ENCODE data around the gene SLX4IP.

The SLX4IP gene

DNA sequence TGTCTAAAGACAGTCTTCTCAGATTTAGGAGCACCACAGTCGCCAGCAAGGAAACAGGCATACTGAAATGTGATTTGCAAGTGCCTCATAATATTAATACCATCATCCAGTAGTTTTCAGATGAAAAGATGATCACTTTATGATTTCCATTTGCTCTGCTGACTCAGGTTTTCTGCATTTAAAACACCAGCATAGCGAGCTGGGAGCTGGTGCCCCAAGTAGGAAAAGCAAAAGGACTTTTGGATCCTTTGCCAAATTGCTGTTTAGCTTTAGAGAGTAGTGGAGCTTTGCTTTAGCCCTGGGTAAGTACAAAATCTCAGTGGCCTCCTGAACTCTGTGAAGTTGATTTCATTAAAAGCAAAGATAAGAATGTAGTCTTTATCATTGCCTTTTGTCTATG is 160.2 kb downstream of the SLX4IP start:
- no peak for DNase-seq (ENCODE audit: low read depth)
- TF ChIP-seq POLR2A (IDR thresholded peaks at IDR 0.05; ENCODE audit: extremely low read depth, insufficient read length) = no peak
- no peak overlapping the region for H3K4me3 ChIP-seq (ENCODE audit: low read depth, low read length)

DNA sequence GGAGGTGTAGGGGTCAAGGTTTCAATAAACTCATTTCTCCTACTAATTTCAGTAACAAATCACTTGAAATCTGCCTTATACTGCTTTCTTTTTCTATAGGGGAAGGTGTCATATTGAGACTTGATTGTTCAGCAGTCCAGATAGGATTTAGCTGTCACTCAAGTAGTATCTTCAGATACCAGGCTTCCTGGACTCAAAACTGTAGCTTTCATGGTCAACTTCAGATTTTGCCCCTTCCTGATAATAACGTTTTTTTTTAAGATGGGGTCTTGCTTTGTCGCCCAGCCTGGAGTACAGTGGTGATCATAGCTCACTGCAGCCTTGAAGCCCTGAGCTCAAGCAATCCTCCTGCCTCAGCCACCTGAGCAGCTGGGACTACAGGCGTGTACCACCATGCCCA is 160.9 kb downstream of the SLX4IP start:
- DNase-seq (ENCODE audit: low read depth) = no peak
- no peak overlapping the region for H3K4me3 ChIP-seq (ENCODE audit: low read depth, low read length)
- TF ChIP-seq POLR2A (IDR thresholded peaks at IDR 0.05; ENCODE audit: extremely low read depth, insufficient read length) (no peak), MYC (IDR thresholded peaks at IDR 0.05; ENCODE audit: low read depth, low read length) (no peak)
- TF ChIP-seq, protein P1, sequence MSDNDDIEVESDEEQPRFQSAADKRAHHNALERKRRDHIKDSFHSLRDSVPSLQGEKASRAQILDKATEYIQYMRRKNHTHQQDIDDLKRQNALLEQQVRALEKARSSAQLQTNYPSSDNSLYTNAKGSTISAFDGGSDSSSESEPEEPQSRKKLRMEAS (IDR thresholded peaks at IDR 0.05; ENCODE audit: low read depth, low read length) = no peak
- TF ChIP-seq, protein P2, sequence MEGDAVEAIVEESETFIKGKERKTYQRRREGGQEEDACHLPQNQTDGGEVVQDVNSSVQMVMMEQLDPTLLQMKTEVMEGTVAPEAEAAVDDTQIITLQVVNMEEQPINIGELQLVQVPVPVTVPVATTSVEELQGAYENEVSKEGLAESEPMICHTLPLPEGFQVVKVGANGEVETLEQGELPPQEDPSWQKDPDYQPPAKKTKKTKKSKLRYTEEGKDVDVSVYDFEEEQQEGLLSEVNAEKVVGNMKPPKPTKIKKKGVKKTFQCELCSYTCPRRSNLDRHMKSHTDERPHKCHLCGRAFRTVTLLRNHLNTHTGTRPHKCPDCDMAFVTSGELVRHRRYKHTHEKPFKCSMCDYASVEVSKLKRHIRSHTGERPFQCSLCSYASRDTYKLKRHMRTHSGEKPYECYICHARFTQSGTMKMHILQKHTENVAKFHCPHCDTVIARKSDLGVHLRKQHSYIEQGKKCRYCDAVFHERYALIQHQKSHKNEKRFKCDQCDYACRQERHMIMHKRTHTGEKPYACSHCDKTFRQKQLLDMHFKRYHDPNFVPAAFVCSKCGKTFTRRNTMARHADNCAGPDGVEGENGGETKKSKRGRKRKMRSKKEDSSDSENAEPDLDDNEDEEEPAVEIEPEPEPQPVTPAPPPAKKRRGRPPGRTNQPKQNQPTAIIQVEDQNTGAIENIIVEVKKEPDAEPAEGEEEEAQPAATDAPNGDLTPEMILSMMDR (IDR thresholded peaks at IDR 0.05; ENCODE audit: low read depth, low read length) = no peak

DNA sequence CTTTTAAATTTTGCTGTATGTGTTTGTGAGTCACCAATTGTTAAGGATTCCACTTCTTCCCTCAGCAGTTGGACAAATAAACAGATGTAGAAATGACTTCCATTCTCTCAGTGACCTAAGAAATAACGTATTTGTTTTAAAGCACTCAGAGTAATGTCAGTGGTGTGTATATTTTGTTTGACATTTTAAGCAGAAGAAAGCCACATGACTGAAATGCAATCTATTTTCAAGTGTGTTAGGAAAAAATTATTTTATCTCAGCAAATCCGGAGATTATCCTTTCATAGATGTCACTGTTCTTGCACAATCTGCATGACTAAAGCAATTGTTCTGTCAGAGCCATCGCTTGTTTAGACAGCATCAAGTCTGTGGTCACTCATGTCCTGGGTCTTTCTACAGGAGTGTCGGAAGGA is 161.6 kb downstream of the SLX4IP start:
- no peak overlapping the region for H3K4me3 ChIP-seq (ENCODE audit: low read depth, low read length)
- DNase-seq (ENCODE audit: low read depth) = peak; percentile 32
- TF ChIP-seq POLR2A (IDR thresholded peaks at IDR 0.05; ENCODE audit: extremely low read depth, insufficient read length) = no peak
- TF ChIP-seq, protein P1 (IDR thresholded peaks at IDR 0.05; ENCODE audit: low read depth, low read length) = no peak
- TF ChIP-seq, protein P2 (IDR thresholded peaks at IDR 0.05; ENCODE audit: low read depth, low read length) = no peak
- no peak for TF ChIP-seq MYC (IDR thresholded peaks at IDR 0.05; ENCODE audit: low read depth, low read length)

DNA sequence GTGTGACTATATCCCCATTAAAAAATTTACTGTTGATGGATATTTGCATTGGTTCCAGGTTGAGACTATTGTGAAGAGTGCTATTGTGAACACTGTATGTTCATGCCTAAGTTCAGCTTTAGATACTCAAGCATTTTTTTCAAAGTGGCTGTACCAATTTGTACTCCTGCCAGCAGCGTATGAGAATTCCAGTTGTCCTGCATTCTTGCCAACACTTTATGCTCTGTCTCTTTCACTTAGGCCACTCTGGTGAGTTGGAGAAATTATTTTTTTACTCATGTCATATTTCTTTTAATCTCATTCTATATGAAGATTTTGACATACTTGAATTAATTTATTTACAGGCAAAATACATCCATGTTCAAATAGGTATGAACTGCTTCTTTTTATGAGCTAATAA is 162.5 kb downstream of the SLX4IP start:
- TF ChIP-seq POLR2A (IDR thresholded peaks at IDR 0.05; ENCODE audit: extremely low read depth, insufficient read length) (no peak), MYC (IDR thresholded peaks at IDR 0.05; ENCODE audit: low read depth, low read length) (no peak)
- TF ChIP-seq, protein P2 (IDR thresholded peaks at IDR 0.05; ENCODE audit: low read depth, low read length) = no peak
- TF ChIP-seq, protein P1 (IDR thresholded peaks at IDR 0.05; ENCODE audit: low read depth, low read length) = no peak
- no peak overlapping the region for H3K4me3 ChIP-seq (ENCODE audit: low read depth, low read length)

DNA sequence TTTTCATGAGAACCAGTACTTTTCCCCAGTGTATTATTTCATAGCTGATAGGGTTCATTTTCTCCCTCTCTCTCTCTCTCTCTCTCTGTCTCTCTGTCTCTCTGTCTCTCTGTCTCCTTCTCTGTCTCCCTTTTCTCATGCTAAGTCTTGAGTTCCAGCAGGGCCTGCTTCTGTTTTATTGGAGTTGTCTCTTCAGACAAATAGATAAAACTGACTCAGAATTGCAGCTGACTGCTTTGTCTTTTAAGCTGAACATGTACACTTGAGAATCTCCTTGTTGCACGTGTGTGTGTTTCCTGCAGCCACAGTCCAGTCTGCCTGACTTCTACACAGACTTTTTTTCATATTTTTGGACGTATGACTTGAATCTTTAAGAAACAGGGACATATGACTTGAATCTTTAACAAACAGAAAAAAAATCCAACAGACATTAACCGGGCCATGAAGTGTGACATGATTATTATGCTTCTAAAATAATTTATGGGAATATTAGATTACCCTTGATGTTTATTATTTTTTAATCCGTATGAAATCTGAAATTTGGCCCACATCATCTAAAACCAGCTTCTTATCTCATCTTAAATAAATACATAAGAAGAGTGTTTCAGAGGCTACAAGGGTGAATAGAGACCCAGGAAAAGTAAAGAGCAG is 167.2 kb downstream of the SLX4IP start:
- H3K4me3 ChIP-seq (ENCODE audit: low read depth, low read length) = no peak overlapping the region
- TF ChIP-seq MYC (IDR thresholded peaks at IDR 0.05; ENCODE audit: low read depth, low read length) (no peak), POLR2A (IDR thresholded peaks at IDR 0.05; ENCODE audit: extremely low read depth, insufficient read length) (no peak)
- TF ChIP-seq, protein P1 (IDR thresholded peaks at IDR 0.05; ENCODE audit: low read depth, low read length) = no peak
- TF ChIP-seq, protein P2 (IDR thresholded peaks at IDR 0.05; ENCODE audit: low read depth, low read length) = no peak
- no peak for DNase-seq (ENCODE audit: low read depth)

More for the DNA sequence above, 162.5 kb downstream of the SLX4IP start:
- DNase-seq (ENCODE audit: low read depth) = no peak

DNA sequence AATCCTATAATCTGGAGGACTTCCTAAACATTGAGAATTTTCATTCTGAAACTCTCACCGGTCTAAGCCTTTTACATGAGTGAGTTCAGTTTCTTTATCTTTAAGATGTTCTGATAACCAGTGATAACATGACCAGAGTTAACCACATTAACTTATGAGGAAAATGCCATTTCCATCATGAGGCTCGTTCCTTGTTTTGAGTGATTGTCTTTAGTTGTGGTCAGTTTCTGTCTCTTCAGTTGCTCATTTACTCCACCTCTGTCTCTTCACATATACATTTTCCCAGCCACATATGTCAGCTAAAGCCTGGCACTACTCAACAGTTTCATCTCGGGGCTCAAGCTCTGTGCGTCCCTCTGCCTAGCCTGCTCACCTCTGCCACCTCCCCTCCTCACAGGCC is 168.3 kb downstream of the SLX4IP start:
- no peak overlapping the region for H3K4me3 ChIP-seq (ENCODE audit: low read depth, low read length)
- no peak for DNase-seq (ENCODE audit: low read depth)
- no peak for TF ChIP-seq MYC (IDR thresholded peaks at IDR 0.05; ENCODE audit: low read depth, low read length)
- TF ChIP-seq, protein P2 (IDR thresholded peaks at IDR 0.05; ENCODE audit: low read depth, low read length) = no peak
- TF ChIP-seq, protein P1 (IDR thresholded peaks at IDR 0.05; ENCODE audit: low read depth, low read length) = no peak
- no peak for TF ChIP-seq POLR2A (IDR thresholded peaks at IDR 0.05; ENCODE audit: extremely low read depth, insufficient read length)
